HG02763 (cell line): Measurements from ENCODE around the gene DENND11.
"Not testable (repeated sequence)": the region's sequence is repeated elsewhere in the genome, so short reads cannot be mapped to it uniquely, and the experiment has no call there.

Experiments used
- ATAC-seq: cut with Tn5 transposase; IDR thresholded peaks from one replicate; pipeline ENCODE4 v1.9.1; 2021; ENCODE audit warnings: mild to moderate bottlenecking, moderate library complexity; ENCODE audit not compliant: unreplicated experiment

DENND11 gene

DNA sequence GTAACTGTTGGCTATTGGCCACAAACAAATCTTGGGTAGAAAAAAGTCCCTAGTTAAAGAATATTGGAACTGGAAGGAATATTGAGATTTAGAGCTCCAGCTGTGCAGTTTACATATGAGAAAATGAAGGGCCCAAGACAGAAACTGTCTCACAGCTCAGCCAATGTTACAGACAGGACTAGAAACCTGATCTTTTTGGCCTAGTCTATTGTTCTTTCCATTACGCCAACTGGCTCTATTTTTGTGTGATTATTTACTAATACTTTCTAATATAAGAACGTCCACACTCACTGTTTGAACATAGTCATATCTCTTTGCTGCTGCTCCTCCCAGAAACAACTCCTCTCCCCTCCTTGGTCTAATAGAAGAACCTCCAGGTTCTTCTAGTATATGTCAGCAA lies 7.4 kb upstream of the DENND11 start:
- ATAC-seq = no peak

DNA sequence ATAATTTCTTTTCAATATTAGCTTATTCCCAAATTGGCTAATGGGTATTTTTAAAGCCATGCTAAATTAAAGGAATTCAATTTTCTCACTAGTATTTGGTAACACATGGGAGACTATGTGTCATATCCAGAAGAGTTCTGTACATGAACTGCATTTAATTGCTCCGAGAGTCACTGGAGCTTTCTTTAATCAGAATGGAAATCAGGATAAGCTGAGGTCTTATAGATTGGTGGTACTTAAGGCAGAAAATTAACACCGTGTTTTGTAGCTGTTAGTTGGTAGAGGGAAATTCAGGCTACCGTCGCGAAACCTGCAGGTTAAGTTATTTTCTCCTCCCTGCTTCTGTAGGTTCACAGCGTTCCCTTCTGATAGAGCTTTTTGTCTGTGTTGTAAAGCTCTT lies 6.4 kb upstream of the DENND11 start, which contains the start of gene WEE2:
Gene WEE2 (plus strand): TSS at position 3 of the 400 bp plus-strand sequence. CDS start 406 bp downstream, outside the sequence.
- ATAC-seq = no peak

DNA sequence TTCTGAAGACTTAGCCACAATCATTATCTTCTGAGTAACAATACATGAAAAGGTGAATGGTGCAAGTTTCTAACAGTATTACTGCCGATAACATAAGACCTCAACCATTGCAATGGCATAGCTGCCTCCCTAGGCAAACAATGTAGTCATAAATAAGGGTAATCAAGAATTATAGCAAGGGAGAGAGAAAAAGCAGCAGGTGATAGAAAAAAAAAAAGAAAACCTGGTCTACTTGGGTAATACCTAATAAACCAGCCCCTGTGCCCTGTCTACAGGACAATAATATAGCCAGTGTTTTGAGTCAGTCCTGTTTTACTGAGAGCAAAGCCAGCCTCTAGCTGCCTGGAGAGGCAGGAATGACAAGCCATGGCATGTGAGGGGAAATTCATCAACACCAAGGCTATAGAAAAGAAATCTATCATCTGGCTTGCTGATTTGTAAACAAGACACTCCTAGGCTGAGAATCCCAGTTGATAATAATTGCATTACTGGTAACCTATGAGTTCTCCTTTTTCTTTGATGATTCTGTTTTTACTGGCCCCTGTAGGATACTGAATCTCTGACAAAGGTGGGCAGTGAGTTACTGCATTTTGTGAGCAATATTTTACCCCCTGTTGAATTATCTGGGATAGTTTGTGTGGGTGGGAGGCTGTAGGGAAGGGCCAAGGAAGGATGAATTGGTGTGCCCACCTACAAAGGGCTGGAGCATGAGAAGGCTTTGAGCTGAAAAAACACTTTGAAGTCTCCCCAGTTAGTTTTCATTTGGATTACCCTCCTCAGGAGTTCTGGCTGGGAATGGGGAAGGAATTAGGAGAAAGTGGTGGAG lies 4.5 kb upstream of the DENND11 start:
- ATAC-seq = no peak

DNA sequence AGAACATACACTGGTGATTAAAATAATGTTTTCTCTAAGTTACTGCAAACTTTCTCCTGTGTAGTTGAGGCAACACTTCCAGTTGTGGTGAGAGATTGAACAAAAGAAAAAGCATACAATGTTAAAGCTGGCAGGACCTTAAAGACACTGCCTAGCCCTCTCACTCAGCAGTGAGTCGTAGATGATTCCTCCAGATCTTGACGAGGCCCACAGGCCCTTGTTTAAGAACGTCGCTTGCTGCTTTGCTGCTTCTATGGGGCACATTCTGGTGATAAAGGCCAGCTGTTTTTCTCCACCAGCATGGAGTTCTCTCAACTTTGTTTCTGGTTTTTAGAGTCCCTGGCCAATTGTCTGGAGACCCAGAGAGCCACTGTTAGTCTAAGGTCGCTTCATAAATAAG lies 2.8 kb upstream of the DENND11 start:
- ATAC-seq = no peak

DNA sequence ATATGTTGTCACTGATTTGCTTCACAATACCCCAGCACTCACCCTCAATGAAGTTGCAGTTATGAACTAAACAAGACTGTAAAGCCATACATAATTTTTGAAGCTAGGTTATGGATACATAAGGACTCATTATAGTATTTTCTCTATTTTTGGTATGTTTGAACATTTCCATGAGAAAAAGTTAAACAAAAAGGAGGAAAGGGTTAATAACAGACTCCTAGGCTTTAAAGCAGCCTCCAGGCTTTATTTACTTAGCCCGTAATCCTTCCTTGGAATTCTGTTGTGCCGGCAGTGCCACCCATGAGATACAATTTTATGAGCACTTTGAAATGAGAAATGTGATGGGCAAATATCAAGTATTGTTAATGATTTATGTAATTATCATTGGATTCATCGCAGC lies 2.1 kb upstream of the DENND11 start:
- ATAC-seq = no peak

DNA sequence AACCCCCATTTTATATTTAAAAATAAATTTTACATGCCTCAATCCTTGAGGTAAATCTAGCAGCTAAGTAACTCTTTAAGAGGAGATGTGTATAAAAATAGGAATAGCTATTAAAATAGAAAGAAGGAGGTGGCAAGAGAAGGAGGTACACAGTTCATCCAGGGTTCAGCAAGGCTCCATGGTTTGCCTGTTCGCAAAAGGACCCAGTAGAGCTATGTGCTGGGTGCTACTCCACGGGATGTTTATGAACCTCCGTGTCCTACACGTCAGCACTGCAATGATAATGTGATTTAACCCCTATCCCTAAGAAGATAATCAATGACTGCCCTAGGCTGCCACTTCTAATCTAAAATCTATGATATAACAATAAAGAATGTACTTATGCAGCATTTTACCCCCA lies 926 bp upstream of the DENND11 start:
- ATAC-seq = no peak

DNA sequence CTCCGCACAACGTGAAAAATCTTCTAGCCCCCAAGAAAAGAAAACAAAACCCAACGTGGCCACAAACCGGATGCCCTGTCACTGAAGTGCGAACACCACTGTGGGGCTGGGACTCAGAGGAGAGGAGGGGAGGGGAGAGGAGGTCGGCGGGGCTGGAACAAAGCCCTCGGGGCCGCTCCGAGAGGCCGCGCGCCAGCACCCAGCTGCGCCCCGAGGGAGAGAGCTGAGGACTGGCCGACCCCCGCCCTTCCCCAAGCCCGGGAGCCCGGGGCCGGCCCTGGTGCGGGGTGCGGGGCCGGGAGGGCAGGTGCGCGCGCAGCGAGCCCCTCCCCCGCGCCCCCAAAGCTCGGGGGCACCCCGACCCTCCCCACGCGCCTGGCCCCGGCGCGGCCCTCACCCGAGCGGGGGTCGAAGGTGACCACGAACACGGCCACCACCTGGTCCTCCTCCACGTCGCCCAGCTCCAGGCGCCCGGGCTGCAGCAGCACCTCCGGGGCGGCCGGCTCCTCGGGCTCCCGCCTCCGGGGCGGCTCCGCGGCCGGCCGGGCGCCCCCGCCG lies 398 bp downstream of the DENND11 start:
- peak; percentile 78 for ATAC-seq

DNA sequence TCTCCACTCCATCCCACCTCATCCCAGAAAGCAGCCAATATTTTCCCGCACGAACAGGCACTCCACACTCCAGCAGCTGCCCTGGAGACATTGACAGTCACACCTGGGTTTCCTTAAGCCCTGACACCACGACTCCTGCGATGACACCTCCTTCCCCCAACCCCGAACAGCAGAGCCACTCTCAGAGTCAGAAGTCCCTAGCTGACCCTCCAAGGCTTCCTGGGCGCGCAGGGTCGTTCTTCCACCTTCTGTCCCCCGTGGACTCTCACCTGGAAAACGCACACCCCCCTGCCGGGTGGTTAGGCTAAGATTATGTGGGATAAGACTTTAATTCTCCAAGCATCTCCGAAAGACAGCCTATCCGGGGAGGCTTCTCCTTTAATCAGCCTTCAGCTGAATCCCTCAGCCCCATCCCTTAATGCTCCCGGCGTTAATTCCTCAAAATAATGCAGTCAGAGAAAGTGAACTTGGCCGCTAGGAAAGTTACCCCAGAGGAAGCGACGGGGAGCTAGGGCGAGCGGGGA lies 1.1 kb downstream of the DENND11 start:
- ATAC-seq = no peak

DNA sequence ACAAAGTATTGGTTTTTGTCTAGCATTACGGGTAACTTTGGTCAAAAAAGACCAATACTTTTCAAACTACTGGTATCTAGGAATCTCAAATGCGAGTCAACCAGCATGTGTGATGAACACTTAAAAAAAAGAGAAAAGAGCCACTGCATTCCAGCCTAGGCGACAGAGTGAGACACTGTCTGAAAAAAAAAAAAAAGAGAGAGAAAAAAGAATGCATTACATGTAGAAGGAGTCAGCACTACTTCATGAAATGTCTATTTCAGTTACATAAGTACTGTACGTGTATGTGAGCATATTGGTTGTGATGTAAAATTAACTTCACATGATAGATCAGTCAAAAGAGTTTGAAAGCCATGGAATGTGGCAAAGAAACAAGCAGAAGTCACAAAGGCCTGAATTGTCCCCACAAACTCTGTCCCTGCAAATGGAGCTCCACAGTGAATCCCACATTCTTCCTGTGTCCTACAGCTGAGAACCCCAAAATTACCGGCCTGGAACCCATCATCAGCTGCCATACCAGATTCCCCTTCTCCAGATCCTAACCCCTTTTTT lies 1.6 kb downstream of the DENND11 start:
- no peak for ATAC-seq

DNA sequence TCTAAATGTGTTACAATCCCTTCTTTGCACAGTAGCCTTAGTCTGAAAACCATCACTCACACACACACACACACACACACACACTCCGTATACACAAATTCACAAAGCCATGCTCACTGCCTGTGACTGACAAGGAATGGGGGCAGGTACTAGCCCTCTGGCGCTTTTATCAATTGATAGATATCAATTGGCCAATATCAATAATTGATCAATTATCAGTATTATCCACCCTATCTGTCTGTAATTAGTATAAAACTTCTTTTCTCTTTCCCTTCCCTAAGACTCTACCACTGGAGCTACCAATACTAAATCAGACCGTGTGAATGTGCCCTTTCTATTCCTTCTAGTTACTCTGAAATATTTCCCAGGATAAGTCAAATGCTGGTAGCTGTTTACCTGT lies 2.1 kb downstream of the DENND11 start:
- ATAC-seq = no peak

DNA sequence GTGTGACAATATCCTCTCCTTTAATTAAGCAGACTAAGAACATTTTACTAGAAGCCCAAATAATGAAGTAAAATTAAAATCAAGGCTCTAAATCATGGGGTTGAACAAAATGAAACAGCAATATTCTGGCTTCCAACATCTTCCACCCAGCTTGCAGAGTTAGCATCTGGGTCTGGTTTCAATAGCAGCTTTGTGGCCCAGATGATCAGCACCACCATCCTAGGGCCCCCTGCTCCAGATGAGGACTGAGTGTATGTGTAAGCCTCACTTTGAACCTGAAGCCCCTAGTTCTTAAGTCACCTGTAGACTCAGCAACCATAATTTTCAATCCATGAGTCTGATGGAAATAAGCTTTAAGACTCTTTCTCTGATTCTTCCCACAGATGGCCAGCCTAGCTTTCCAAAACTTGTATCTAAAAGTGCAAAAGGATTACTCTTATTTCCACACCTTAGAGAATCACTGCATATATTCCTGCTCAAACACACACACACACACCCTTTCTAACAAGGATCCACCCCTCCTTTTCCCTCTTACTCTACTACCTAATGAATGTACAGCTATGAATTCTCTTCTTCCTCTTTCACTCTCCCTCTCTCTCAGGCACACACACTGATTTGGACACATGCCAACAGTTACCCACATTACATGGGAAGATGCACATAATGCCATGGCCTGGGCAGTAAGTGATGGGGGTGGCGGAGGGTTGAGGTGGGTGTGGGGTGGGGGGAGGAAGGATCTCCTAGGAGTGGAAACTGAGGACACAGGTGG lies 3.5 kb downstream of the DENND11 start:
- no peak for ATAC-seq

DNA sequence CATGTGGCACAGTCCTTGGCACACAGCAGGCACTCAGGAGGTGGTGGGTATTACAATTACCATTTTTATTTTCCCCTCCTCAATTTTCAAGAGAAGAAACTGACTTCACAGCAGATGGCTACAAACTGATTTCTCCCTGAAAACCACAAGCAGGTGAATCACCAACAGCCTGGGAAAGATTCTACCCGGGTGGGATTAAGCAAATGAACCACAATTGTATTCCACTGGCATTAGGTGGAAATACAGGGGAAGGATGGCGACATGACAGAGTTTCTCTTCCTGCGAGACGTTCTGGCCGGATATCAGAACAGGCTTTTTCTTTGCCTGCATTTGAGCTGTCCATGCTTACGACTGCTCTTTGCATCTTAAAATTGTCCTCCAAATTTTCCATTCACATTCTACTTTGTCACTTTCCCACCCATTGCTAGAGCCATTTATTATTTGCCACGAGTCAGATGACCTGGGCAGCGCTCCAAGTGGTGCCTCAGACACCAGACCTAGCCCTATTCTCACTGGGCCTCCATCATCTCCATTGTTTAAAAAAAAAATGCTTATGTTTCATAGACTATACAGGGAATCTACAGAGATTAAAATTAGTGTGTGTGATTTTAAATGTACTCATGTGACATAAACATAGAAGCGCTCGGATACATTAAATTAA lies 4.6 kb downstream of the DENND11 start:
- ATAC-seq = no peak

DNA sequence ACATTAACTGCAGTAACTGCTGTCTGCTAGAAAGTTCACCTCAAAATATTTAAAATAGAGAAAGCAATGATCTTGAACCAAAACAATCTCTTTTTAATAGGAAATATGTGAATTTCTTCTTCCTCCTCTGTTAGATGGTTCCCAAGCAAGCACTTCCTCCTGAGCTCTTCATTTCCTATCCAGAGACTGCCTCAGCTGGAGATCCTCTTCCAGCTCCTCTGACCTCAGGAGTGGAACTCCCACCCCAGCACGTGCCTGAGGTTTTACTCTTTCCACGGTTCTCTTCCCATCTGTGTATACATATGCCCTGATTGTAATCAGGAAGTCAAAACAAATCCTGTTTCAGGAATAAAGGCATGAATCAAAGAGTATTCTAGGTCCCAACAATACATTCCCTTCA lies 5.6 kb downstream of the DENND11 start:
- ATAC-seq = no peak

DNA sequence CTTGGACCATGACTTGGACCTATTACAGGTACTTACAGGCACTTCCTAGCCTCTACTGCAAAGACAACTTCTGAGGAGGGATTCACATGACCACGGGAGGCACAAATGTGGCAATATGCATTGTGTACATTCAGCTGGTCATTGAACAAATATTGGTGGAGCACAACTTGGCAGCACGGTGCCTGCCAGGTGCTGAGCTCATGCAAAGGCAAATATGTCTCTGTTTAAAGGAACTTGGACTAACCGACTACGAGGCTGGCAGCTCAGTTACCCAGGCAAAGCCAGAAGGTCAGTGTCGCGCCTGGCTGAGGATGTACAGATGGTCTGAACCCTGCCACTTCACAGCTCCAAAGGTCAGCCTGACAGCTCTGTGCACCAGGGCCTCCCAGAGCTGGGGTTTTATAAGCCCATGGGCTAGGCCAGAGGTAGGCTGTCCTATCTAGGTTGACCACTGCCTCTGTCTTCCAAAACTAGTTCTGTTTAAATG lies 6.1 kb downstream of the DENND11 start:
- no peak for ATAC-seq

DNA sequence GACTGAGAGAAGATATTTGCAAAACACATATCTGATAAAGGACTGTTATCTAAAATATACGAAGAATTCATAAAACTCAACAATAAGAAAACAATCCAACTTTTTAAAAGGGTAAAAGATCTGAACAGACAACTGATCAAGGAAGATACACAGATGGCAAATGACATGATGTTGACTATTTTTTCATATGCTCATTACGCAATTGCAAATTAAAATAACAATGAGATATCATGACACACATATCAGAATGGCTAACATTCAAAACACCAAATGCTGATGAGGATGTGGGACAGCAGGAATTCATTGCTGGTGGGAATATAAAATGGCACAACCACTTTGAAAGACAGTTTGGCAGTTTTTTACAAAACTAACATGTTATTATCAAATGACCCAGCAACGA lies 8.9 kb downstream of the DENND11 start:
- ATAC-seq = no peak

DNA sequence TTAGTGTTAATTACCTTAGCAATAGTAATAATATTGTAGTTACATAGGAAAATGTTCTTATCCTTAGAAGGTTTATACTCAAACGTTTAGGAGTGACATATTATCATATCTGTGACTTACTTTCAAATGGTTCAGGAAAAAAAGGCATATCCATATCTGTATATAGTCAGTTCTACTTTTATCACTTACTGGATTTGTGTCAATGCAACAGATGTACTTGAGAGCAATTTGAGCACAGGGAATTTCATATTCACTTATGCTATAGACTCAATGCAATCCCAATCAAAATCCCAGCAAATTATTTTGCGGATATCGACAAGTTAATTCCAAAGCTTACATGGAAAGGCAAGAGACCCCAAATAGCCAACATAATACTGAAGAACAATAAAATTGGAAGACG lies 10.0 kb downstream of the DENND11 start:
- ATAC-seq = no peak

DNA sequence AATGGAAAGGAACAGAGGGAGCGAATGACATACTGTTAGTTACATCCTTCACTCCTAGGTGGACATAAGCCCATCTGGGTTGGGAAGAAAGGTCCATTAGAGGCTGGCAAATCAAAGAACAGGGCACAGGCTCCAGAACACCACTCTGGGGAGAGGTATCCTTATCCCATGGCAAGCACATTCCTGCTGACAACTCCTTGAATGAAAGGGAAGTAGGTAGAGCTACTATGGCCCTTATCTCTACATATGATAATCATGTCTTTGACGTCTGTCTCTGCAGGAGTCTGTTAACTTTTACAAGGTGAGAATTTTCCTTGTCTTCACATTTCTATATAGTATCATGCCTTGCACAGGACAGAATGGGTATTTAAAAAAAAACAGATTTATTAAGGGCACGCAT lies 10.4 kb downstream of the DENND11 start:
- no peak for ATAC-seq

DNA sequence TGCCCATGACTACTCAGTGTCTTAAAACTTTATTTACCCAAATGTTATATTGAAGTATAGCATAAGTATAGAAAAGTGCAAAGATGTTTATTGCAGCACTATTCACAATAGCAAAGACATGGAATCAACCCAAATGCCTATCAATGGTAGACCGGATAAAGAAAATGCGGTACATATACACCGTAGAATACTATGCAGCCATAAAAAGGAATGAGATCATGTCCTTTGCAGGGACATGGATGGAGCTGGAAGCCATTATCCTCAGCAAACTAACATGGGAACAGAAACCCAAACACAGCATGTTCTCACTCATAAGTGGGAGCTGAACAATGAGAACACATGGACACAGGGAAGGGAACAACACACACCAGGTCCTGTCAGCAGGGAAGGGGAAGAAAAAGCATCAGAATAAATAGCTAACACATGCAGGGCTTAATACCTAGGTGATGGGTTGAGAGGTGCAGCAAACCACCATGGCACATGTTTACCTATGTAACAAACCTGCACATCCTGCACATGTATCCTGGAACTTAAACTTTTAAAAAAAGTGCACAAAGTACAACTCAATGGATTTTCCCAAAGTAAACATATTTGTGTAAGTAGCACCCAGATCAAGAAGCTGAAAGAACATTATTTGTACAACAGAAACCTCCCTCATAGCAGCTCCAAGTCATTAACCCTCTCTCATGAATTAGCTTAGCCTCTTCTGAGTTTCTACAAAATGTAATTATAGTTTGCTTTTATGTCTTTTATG lies 12.7 kb downstream of the DENND11 start:
- ATAC-seq = not testable (repeated sequence)

DNA sequence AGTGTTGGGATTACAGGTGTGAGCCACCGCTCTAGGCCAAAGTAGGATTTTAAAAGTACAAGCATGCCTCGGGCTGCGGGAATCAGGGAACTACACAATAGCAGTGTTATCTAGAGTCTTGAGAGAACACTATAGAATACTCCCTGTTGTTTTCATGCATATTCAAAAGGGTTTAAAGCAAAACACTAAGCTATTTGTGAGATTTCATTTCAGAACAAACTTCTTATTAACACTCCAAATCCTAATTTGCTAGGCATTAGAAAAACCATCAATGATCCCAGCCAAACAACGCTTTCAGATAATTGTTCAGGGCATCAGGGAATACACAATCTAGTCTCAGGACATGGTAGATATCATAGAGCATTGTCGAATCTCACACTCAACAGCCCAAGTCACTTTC lies 13.9 kb downstream of the DENND11 start:
- ATAC-seq = no peak

DNA sequence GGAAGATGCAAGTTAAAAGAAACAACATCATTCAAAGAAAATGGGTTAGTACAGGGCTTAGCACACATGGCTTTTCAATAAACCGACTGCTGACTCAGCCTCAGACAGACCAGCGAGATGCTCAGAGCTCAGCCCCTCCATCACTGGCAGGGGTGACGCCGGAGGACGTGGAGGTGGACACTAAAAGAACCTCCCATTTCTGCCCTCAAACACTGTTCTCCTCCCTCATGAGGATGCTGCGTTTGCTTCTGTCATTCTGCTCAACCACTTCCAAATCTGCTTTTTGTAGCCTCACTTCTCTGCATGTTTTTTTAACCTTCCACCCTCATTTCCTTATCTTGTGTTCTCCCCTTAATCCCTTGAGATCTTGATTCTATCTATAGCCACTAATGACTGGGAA lies 15.3 kb downstream of the DENND11 start:
- ATAC-seq = no peak
